ENCODE data around the gene NQO2. TPM values are rescaled to one million over a fixed set of nuclear protein-coding genes. Genes with fewer than 3 reads are reported as not detected.

Gene NQO2
- total and polyA plus RNA-seq, 10 donors = 16.3 to 55.1 (median 30.7) TPM

DNA sequence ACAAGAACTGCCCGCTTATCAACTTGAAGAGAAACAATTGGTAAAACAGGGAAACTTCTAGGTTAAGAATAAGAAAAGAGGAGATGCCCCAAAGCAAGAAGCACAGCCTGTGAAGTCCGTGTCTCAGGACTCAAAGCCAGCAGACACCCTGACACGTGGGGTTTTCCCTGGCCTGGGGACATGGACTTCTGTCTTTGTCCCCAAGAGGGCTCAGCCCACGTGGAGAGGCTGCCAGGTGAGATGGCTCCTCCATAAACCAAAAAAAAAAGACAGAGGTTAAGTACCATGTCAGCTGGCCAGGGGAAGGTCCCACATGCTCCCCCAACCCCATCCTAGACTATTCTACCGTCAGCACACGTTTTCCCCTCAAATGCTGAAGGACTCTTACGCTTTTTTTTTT lies 38.2 kb upstream of the NQO2 start:
- peaks cover 0 to 47% (median 3%) of the 10 kb centered on the region in 6 donors for H3K36me3 ChIP-seq
- peaks cover 9 to 99% (median 37%) of the 10 kb centered on the region in 6 donors for H3K4me1 ChIP-seq
- H3K27ac ChIP-seq = peak overlapping the region in 3 of 8 donors; percentile 37 to 59 (median 43)
- no peaks in the 10 kb centered on the region for H3K27me3 ChIP-seq (replicated peaks in 1 of 7)
- H3K9me3 ChIP-seq = no peaks in the 10 kb centered on the region
- DNase-seq = no peak
- WGBS, 5 donors = 79 to 91% (median 84%) methylated on average over 7 of the region's 7 CpGs
- H3K4me3 ChIP-seq = peak overlapping the region in 1 of 8 donors; percentile 19
- TF ChIP-seq POLR2AphosphoS5 (IDR thresholded peaks at IDR 0.05) (no peak), POLR2A (IDR thresholded peaks at IDR 0.05) (no peak)
- TF ChIP-seq, protein P1, sequence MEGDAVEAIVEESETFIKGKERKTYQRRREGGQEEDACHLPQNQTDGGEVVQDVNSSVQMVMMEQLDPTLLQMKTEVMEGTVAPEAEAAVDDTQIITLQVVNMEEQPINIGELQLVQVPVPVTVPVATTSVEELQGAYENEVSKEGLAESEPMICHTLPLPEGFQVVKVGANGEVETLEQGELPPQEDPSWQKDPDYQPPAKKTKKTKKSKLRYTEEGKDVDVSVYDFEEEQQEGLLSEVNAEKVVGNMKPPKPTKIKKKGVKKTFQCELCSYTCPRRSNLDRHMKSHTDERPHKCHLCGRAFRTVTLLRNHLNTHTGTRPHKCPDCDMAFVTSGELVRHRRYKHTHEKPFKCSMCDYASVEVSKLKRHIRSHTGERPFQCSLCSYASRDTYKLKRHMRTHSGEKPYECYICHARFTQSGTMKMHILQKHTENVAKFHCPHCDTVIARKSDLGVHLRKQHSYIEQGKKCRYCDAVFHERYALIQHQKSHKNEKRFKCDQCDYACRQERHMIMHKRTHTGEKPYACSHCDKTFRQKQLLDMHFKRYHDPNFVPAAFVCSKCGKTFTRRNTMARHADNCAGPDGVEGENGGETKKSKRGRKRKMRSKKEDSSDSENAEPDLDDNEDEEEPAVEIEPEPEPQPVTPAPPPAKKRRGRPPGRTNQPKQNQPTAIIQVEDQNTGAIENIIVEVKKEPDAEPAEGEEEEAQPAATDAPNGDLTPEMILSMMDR (IDR thresholded peaks at IDR 0.05 in 8 of 11, conservative IDR thresholded peaks at IDR 0.05 in 3 of 11) = no peak
- intact Hi-C loops (cut with DNase I; ENCODE audit: low total_unique reads) = no loop called here

DNA sequence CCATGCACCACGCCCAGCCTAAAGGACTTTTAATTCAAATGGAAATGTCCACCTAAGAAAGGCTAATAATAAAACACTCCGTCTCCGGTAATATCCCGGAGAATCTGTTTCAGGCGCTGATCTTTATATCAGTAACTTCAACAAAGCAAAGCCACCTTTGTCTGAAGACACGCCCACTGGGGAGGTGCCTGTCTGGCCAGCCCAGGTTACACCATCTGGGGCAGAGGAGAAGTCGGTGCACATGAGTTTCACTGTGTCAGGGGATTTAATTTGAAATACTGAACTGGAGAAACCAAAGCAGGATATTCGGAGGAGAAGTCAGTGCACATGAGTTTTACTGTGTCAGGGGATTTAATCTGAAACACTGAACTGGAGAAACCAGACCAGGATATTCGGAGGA lies 37.7 kb upstream of the NQO2 start:
- no peaks in the 10 kb centered on the region for H3K9me3 ChIP-seq
- intact Hi-C loops (cut with DNase I; ENCODE audit: low total_unique reads) = no loop called here
- WGBS, 5 donors = 79 to 86% (median 81%) methylated on average over 9 of the region's 9 CpGs
- peaks cover 9 to 100% (median 42%) of the 10 kb centered on the region in 6 donors for H3K4me1 ChIP-seq
- no peaks in the 10 kb centered on the region for H3K27me3 ChIP-seq (replicated peaks in 1 of 7)
- H3K4me3 ChIP-seq = peak overlapping the region in 1 of 8 donors; percentile 19
- peaks cover 0 to 45% (median under 1%) of the 10 kb centered on the region in 6 donors for H3K36me3 ChIP-seq
- DNase-seq = no peak
- peak overlapping the region in 6 of 8 donors; percentile 34 to 59 (median 36) for H3K27ac ChIP-seq
- no peak for TF ChIP-seq POLR2AphosphoS5 (IDR thresholded peaks at IDR 0.05)
- TF ChIP-seq POLR2A (IDR thresholded peaks at IDR 0.05) = no peak
- TF ChIP-seq, protein P1 (IDR thresholded peaks at IDR 0.05 in 8 of 11, conservative IDR thresholded peaks at IDR 0.05 in 3 of 11) = no peak

DNA sequence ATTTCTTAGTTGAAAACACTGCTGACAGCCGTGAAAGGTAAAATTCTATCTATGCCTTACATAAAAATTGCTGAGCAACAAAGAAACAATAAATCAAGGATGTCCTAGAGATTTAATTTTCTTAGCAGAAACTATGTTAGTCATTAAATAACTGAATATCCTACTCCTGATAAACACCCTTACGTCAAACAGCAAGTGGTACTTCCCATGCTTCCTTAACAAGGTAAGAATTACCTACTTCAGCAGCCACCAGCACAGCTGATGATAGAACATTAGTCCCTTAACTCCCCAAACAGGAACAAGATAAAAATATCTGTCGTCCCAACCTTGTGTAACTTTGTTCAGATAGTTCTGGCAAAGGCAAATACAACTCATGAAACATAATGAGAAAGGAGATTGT lies 37.1 kb upstream of the NQO2 start:
- whole genome bisulfite sequencing, 5 donors = 50 to 57% (median 55%) methylated on average over 3 of the region's 3 CpGs
- intact Hi-C loops (cut with DNase I; ENCODE audit: low total_unique reads) = no loop called here
- H3K27me3 ChIP-seq (replicated peaks in 1 of 7) = no peaks in the 10 kb centered on the region
- peaks cover 0 to 39% (median 0%) of the 10 kb centered on the region in 6 donors for H3K36me3 ChIP-seq
- no peaks in the 10 kb centered on the region for H3K9me3 ChIP-seq
- H3K4me3 ChIP-seq = no peak overlapping the region
- H3K27ac ChIP-seq = peak overlapping the region in 6 of 8 donors; percentile 34 to 59 (median 36)
- DNase-seq = no peak
- peaks cover 9 to 100% (median 47%) of the 10 kb centered on the region in 6 donors for H3K4me1 ChIP-seq
- no peak for TF ChIP-seq POLR2AphosphoS5 (IDR thresholded peaks at IDR 0.05)
- TF ChIP-seq POLR2A (IDR thresholded peaks at IDR 0.05) = no peak
- TF ChIP-seq, protein P1 (IDR thresholded peaks at IDR 0.05 in 8 of 11, conservative IDR thresholded peaks at IDR 0.05 in 3 of 11) = no peak

DNA sequence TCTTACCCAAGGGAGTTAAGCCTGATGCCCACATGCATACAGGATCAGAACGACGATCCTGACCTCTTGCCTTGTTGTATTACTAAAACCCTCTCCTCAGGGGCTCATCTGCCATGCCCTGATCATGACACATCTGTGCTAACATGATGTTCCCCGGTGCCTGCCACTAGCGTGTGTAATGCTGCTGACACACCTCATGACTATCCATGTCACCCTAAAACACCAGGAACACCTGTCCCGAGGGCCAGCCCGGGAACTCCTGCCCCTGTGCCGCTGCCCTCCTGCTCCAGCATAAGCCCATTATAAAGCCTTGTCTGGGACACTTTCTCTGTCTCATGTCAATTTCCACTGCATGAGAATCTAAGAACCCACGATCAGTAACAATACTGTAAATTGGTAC lies 35.9 kb upstream of the NQO2 start:
- DNase-seq = no peak
- H3K4me3 ChIP-seq = no peak overlapping the region
- 87 to 96% (median 94%) methylated on average over 8 of the region's 8 CpGs for WGBS, 5 donors
- H3K27ac ChIP-seq = peak overlapping the region in 2 of 8 donors; percentile 21 to 59
- no peaks in the 10 kb centered on the region for H3K9me3 ChIP-seq
- H3K4me1 ChIP-seq = peaks cover under 1 to 95% (median 42%) of the 10 kb centered on the region in 6 donors
- intact Hi-C loops (cut with DNase I; ENCODE audit: low total_unique reads) = no loop called here
- TF ChIP-seq, protein P1 (IDR thresholded peaks at IDR 0.05 in 8 of 11, conservative IDR thresholded peaks at IDR 0.05 in 3 of 11) = no peak
- no peak for TF ChIP-seq POLR2A (IDR thresholded peaks at IDR 0.05)
- peaks cover 0 to 36% (median 0%) of the 10 kb centered on the region in 6 donors for H3K36me3 ChIP-seq
- no peaks in the 10 kb centered on the region for H3K27me3 ChIP-seq (replicated peaks in 1 of 7)
